ENCODE data around the gene KIRREL3.

KIRREL3 gene

GRCh38 chr11:126630893-126631798, 369.4 kb downstream of the KIRREL3 start:
- no peak for DNase-seq (ENCODE audit: low spot score)

DNA sequence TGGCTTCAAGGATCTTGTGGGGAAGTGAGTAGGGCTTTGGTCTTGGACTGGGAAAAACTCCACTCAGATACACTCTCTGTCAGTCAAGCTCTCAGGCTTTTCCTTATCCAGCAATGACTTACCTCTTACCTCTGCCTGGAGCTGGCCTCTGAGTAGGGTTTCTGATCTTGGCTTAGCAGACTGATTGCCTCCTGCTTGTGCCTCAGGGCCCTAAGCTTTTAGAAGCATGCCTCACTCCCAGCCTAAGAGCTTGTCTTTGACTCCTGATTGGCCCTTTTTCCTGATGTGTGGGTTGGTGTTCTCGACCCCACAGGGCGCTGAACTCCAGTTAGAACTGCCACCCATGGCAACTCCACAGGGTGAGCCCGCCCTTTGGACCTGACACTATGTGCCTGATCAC, 370.1 kb downstream of the KIRREL3 start:
- DNase-seq (ENCODE audit: low spot score), result no peak

GRCh38 chr11:126628790-126629621, 371.6 kb downstream of the KIRREL3 start:
- DNase-seq (ENCODE audit: low spot score), result no peak

DNA sequence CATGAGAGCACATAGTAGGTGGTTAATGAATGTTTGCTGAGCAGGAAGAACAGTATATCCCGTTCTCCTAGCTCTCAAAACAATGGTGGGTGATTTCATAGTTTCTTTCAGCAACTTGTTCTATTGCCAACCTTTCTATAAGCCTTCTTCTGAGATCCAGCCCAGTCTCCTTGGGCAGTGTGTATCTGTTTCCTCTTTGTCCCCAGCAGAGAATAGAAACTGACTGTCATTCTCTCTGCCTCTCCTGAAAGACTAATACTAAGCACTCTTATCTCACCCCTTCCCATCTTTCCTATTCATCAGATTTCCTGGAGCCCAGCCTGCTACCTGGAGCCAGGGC, 372.1 kb downstream of the KIRREL3 start:
- DNase-seq (ENCODE audit: low spot score), result no peak

- DNase-seq (ENCODE audit: low spot score), result no peak
Observed at GRCh38 chr11:126627421-126627820, 373.1 kb downstream of the KIRREL3 start.

DNA sequence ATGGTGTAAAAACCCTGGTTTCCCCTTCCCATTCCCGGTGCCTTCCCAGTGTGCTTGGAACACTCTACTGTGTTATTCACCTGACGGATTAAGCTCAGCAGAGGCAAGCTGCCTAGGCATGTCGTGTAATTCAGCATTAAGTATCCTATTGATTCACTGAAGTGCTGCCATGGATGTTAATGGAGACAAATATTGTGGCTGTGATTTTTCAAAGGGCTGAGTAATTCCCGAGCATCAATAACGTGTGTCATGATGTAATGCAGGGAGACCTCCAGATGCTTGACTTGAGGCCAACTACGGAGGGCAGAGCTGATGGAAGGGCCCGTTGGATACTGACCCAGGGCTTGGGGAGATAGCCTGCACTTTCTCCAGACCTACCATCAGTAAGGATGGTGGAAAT, 376.1 kb downstream of the KIRREL3 start:
- no peak for DNase-seq (ENCODE audit: low spot score)

DNA sequence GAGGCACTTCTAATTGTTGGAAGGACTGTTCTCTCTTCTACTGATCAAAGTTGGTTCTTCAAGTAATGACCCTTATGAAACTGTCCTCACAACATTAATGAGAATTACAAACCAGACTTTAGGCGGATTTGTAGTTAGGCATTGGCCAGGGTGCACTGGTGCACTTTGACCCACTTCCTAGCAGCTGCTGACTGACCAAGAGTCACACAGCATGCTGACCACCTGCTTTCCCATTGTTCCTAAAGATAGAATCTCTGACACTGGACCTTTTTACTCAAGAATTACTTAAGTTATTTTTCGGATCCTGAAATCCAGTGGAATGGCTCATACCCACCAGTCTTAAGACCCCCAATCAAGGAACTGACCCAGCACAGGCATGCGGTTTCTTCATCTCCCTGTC, 381.1 kb downstream of the KIRREL3 start:
- no peak for DNase-seq (ENCODE audit: low spot score)

GRCh38 chr11:126615845-126616244, 384.7 kb downstream of the KIRREL3 start:
- DNase-seq (ENCODE audit: low spot score), result no peak

- DNase-seq (ENCODE audit: low spot score), result no peak
Observed at GRCh38 chr11:126613272-126613671, 387.3 kb downstream of the KIRREL3 start.

- no peak for DNase-seq (ENCODE audit: low spot score)
Observed at GRCh38 chr11:126612671-126613070, 387.9 kb downstream of the KIRREL3 start.

DNA sequence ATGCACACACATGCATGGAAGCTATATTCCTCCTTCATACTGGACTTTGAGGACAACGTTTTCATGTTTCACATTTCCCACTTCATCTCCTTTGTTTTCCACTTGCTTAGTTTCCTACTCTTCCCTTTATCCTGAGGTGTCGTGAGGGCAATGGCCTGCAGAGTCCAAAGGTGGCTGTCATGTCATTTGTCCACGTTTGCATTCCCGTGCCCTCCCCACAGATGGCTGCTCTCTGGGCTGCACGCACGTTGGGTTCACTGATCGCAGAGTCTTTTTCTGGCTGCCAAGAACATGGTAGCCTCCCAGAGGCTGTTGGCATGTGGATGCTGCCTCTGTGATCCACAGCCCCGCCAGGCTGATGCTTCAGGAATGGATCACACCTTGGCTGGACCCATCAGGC, 389.1 kb downstream of the KIRREL3 start:
- DNase-seq (ENCODE audit: low spot score), result no peak

GRCh38 chr11:126608658-126609057, 391.9 kb downstream of the KIRREL3 start:
- DNase-seq (ENCODE audit: low spot score), result no peak

- DNase-seq (ENCODE audit: low spot score), result no peak
Observed at GRCh38 chr11:126607776-126608541, 392.6 kb downstream of the KIRREL3 start.

GRCh38 chr11:126607374-126607773, 393.2 kb downstream of the KIRREL3 start:
- DNase-seq (ENCODE audit: low spot score), result no peak

DNA sequence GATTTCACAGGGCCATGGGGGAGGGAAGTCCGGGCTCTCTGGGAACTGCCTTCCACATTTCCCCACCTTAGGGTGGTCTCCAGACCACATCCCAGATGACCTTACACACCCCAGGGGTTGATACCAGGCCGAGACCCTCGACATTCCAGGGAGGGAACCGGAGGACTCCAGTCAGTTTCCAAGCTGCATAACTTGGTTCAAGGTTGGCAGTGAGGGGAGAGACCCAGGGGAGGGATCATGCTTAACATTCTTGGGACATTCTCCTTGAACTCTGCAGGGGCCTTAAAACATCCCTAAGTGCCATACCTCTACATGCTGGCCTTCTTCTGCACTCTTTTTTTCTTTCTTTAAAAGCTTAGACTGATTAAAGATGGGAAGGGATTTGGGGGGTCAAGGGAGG, 394.1 kb downstream of the KIRREL3 start:
- DNase-seq (ENCODE audit: low spot score), result no peak

- no peak for DNase-seq (ENCODE audit: low spot score)
Observed at GRCh38 chr11:126604461-126604860, 396.1 kb downstream of the KIRREL3 start.

- DNase-seq (ENCODE audit: low spot score), result no peak
Observed at GRCh38 chr11:126603486-126603885, 397.1 kb downstream of the KIRREL3 start.

GRCh38 chr11:126602993-126603392, 397.6 kb downstream of the KIRREL3 start:
- DNase-seq (ENCODE audit: low spot score), result no peak

GRCh38 chr11:126602349-126602940, 398.1 kb downstream of the KIRREL3 start:
- DNase-seq (ENCODE audit: low spot score), result no peak

DNA sequence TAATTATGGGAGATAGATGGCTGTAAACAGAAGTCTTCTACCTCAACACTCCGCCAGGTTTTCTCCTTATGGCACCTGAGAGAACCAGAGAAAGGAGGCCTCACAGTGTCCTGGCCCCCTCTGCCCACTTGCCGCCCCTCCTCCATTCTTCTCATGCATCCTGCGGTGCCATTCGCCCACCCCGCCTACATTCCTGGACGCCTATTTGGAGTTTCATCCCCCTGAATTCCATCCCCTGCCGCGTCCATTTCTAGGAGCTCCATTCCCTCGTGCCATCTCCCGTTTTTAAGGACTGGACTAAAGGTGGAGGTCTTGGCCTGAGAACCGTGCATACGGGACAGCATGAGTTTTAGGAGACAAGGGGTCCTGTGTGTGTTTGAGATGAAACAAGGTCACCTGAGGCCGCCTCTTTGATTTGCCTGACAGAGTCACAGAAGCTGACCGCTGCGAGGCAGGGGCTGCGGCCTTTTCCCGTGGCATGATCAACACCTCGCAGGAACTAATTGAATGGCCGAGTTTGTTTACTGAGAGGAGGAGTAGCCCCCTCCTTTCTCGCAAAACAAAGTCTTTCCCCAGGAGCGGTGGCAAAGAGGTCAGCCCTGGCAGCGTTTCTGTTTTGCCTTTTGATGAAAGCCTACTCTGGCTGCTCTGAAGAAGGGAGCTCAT, 398.9 kb downstream of the KIRREL3 start:
- no peak for DNase-seq (ENCODE audit: low spot score)

- DNase-seq (ENCODE audit: low spot score), result no peak
Observed at GRCh38 chr11:126601136-126601535, 399.4 kb downstream of the KIRREL3 start.

Data from CD4-positive, alpha-beta T cell treated with Interleukin-2 at 100 ng/mL for 4 hours (primary cell).